GM19438 (cell line): Measurements from ENCODE around the gene ADAM17.
"Not testable (repeated sequence)": the region's sequence is repeated elsewhere in the genome, so short reads cannot be mapped to it uniquely, and the experiment has no call there.

Source experiments
- ATAC-seq: cut with Tn5 transposase; IDR thresholded peaks from one replicate; pipeline ENCODE4 v1.9.1; 2021; ENCODE audit warnings: low read depth; ENCODE audit not compliant: unreplicated experiment

ADAM17 gene

GRCh38 chr2:9555297-9556120 lies at the start of gene ADAM17:
TSS of gene ADAM17 (minus strand) at chr2:9555830. CDS start at chr2:9555605, 225 bp downstream.
- ATAC-seq = peak; percentile 89

- ATAC-seq = no peak
Measured at GRCh38 chr2:9602412-9602811, 46.8 kb upstream of the ADAM17 start.

GRCh38 chr2:9601397-9601796 lies 45.8 kb upstream of the ADAM17 start:
- ATAC-seq = no peak

- no peak for ATAC-seq
Measured at GRCh38 chr2:9599430-9599829, 43.8 kb upstream of the ADAM17 start.

- ATAC-seq = no peak
Measured at GRCh38 chr2:9596621-9597311, 41.1 kb upstream of the ADAM17 start.

GRCh38 chr2:9595746-9596145 lies 40.1 kb upstream of the ADAM17 start:
- ATAC-seq = no peak

GRCh38 chr2:9595256-9595655 lies 39.6 kb upstream of the ADAM17 start:
- ATAC-seq = not testable (repeated sequence)

- ATAC-seq = no peak
Measured at GRCh38 chr2:9594366-9595054, 38.9 kb upstream of the ADAM17 start.

- ATAC-seq = no peak
Measured at GRCh38 chr2:9593925-9594324, 38.3 kb upstream of the ADAM17 start.

GRCh38 chr2:9592699-9593098 lies 37.1 kb upstream of the ADAM17 start:
- no peak for ATAC-seq

GRCh38 chr2:9590641-9591040 lies 35.0 kb upstream of the ADAM17 start:
- ATAC-seq = no peak

- no peak for ATAC-seq
Measured at GRCh38 chr2:9586465-9586864, 30.8 kb upstream of the ADAM17 start.

- ATAC-seq = no peak
Measured at GRCh38 chr2:9585486-9585885, 29.9 kb upstream of the ADAM17 start.

- ATAC-seq = not testable (repeated sequence)
Measured at GRCh38 chr2:9584902-9585301, 29.3 kb upstream of the ADAM17 start.

GRCh38 chr2:9582624-9583023 lies 27.0 kb upstream of the ADAM17 start:
- no peak for ATAC-seq

- ATAC-seq = no peak
Measured at GRCh38 chr2:9578467-9579235, 23.0 kb upstream of the ADAM17 start.

GRCh38 chr2:9574331-9574730 lies 18.7 kb upstream of the ADAM17 start:
- no peak for ATAC-seq

- ATAC-seq = no peak
Measured at GRCh38 chr2:9573840-9574239, 18.2 kb upstream of the ADAM17 start.

- no peak for ATAC-seq
Measured at GRCh38 chr2:9573013-9573720, 17.5 kb upstream of the ADAM17 start.
